Peyer's patch (tissue), 4 donors: ENCODE measurements around the gene SLC13A3.

ENCODE experiments used
- POLR2A ChIP-seq, 2 donors: fragments of 450-650 bp; IDR thresholded peaks; one replicate each; pipeline ENCODE4 v1.5.1; 2017; ENCODE audit warnings: antibody characterized with exemption in 2 of 2, mild to moderate bottlenecking in 2 of 2, moderate library complexity in 2 of 2
- TF ChIP-seq, protein P1 (sequence below), 6 experiments: fragments of 450-650 bp in 4 of 6; fragments of 200-600 bp in 2 of 6; sonication (generic) in 1 of 6; IDR thresholded peaks; one replicate each; pipeline ENCODE4 v1.5.1; 2017 to 2019; ENCODE audit warnings: antibody characterized with exemption in 6 of 6, mild to moderate bottlenecking in 3 of 6, moderate library complexity in 1 of 6

DNA sequence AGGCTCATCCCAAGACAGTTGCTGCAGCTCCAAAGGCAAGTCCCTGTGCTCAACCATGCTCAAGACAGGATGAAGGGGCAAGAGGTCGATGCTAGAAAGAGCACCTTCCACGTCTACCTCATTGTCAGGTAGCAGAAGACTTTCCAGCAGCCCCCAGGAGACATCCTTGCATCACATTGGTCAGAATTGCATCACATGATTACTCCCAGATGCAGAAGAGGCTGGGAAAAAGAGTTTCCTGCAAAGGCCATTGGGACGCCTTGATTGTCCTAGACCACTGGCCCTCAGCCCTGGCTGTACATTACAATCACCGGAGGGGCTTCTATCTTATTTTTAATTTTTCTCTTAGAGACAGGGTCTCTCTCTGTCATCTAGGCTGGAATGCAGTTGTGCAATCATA, 120.6 kb downstream of the SLC13A3 start:
- TF ChIP-seq, protein P1, sequence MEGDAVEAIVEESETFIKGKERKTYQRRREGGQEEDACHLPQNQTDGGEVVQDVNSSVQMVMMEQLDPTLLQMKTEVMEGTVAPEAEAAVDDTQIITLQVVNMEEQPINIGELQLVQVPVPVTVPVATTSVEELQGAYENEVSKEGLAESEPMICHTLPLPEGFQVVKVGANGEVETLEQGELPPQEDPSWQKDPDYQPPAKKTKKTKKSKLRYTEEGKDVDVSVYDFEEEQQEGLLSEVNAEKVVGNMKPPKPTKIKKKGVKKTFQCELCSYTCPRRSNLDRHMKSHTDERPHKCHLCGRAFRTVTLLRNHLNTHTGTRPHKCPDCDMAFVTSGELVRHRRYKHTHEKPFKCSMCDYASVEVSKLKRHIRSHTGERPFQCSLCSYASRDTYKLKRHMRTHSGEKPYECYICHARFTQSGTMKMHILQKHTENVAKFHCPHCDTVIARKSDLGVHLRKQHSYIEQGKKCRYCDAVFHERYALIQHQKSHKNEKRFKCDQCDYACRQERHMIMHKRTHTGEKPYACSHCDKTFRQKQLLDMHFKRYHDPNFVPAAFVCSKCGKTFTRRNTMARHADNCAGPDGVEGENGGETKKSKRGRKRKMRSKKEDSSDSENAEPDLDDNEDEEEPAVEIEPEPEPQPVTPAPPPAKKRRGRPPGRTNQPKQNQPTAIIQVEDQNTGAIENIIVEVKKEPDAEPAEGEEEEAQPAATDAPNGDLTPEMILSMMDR (IDR thresholded peaks at IDR 0.05), result no peak
- no peak for TF ChIP-seq POLR2A (IDR thresholded peaks at IDR 0.05)
